AG20443 (cell line): ENCODE results near the gene C5orf52.
"Not testable (repeated sequence)": the region's sequence is repeated elsewhere in the genome, so short reads cannot be mapped to it uniquely, and the experiment has no call there.

Source experiments
- DNase-seq: peaks from one replicate; pipeline ENCODE4 v3.0.0; 2012; ENCODE audit warnings: low spot score, mixed read lengths

The C5orf52 gene

GRCh38 chr5:157677931-157678330, 6.6 kb downstream of the C5orf52 start:
- DNase-seq = no peak

- no peak for DNase-seq
Measured at GRCh38 chr5:157679801-157680200, 8.5 kb downstream of the C5orf52 start.

- no peak for DNase-seq
Measured at GRCh38 chr5:157680239-157680638, 8.9 kb downstream of the C5orf52 start.

- no peak for DNase-seq
Measured at GRCh38 chr5:157681048-157681447, 9.7 kb downstream of the C5orf52 start.

- DNase-seq = no peak
Measured at GRCh38 chr5:157682257-157682656, 10.9 kb downstream of the C5orf52 start.

- DNase-seq = not testable (repeated sequence)
Measured at GRCh38 chr5:157686276-157687197, 15.2 kb downstream of the C5orf52 start.

GRCh38 chr5:157687198-157687554, 15.8 kb downstream of the C5orf52 start:
- DNase-seq = no peak

GRCh38 chr5:157689942-157690689, 18.8 kb downstream of the C5orf52 start:
- peak; percentile 47 for DNase-seq

- DNase-seq = no peak
Measured at GRCh38 chr5:157690690-157691433, 19.5 kb downstream of the C5orf52 start.

- DNase-seq = not testable (repeated sequence)
Measured at GRCh38 chr5:157693816-157694215, 22.5 kb downstream of the C5orf52 start.

GRCh38 chr5:157696154-157696553, 24.8 kb downstream of the C5orf52 start:
- not testable (repeated sequence) for DNase-seq

- DNase-seq = not testable (repeated sequence)
Measured at GRCh38 chr5:157698674-157699073, 27.3 kb downstream of the C5orf52 start.

- DNase-seq = no peak
Measured at GRCh38 chr5:157703736-157704135, 32.4 kb downstream of the C5orf52 start.

- DNase-seq = no peak
Measured at GRCh38 chr5:157708866-157709265, 37.5 kb downstream of the C5orf52 start.

GRCh38 chr5:157709346-157709745, 38.0 kb downstream of the C5orf52 start:
- DNase-seq = no peak

- DNase-seq = no peak
Measured at GRCh38 chr5:157710431-157710830, 39.1 kb downstream of the C5orf52 start.

GRCh38 chr5:157710882-157711281, 39.5 kb downstream of the C5orf52 start:
- DNase-seq = peak; percentile 60

GRCh38 chr5:157713830-157714595, 42.7 kb downstream of the C5orf52 start:
- DNase-seq = no peak

- DNase-seq = no peak
Measured at GRCh38 chr5:157714596-157714864, 43.2 kb downstream of the C5orf52 start.

- DNase-seq = peak; percentile 67
Measured at GRCh38 chr5:157718519-157718918, 47.2 kb downstream of the C5orf52 start.

- no peak for DNase-seq
Measured at GRCh38 chr5:157719245-157719644, 47.9 kb downstream of the C5orf52 start.

- no peak for DNase-seq
Measured at GRCh38 chr5:157721159-157721558, 49.8 kb downstream of the C5orf52 start.
